Measurements from ENCODE around the gene ZNF507. TPM values are rescaled to one million over a fixed set of nuclear protein-coding genes. Genes with fewer than 3 reads are reported as not detected.

ZNF507 gene
- total RNA-seq, 6 experiments from 2014 or later = 7.1 to 10.9 (median 9.1) TPM

DNA sequence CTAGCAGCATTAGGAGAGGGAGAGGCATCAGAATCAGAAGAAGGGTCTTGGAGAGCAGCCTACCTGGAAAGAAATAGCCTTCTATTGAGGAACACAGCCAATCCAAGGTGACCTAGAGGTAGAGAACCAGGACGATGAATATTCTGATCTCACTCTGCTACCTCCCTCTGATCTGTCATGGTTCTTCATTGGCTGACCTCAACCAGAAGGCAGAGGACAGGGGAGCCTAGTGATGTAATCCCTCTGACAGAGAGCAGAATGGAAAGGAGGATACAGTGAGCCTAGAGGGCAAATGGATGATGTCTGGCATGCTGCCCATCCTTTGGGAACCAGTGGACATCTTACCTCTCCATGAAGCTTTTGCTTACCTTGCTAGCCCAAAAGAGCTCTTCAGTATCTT is 3.6 kb downstream of the ZNF507 start:
- intact Hi-C loops (cut with DNase I) = no loop called here
- H3K9me3 ChIP-seq = no peaks in the 10 kb centered on the region
- H3K36me3 ChIP-seq = peaks cover 0 to 10% (median 4%) of the 10 kb centered on the region in 4 donors
- H3K4me1 ChIP-seq = peaks cover 0 to 43% (median 14%) of the 10 kb centered on the region in 4 donors
- ATAC-seq (peak in 2 of 4 donors; percentile 43 to 47), DNase-seq (no peak)
- H3K27me3 ChIP-seq = no peaks in the 10 kb centered on the region
- 14% methylated on average over 1 of the region's 1 CpG for WGBS (ENCODE audit: insufficient coverage, low coverage, low lambda C conversion rate, missing lambda C conversion rate)
- TF ChIP-seq, protein P1, sequence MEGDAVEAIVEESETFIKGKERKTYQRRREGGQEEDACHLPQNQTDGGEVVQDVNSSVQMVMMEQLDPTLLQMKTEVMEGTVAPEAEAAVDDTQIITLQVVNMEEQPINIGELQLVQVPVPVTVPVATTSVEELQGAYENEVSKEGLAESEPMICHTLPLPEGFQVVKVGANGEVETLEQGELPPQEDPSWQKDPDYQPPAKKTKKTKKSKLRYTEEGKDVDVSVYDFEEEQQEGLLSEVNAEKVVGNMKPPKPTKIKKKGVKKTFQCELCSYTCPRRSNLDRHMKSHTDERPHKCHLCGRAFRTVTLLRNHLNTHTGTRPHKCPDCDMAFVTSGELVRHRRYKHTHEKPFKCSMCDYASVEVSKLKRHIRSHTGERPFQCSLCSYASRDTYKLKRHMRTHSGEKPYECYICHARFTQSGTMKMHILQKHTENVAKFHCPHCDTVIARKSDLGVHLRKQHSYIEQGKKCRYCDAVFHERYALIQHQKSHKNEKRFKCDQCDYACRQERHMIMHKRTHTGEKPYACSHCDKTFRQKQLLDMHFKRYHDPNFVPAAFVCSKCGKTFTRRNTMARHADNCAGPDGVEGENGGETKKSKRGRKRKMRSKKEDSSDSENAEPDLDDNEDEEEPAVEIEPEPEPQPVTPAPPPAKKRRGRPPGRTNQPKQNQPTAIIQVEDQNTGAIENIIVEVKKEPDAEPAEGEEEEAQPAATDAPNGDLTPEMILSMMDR (IDR thresholded peaks at IDR 0.05) = no peak
- TF ChIP-seq POLR2A (IDR thresholded peaks at IDR 0.05) = no peak
- H3K4me3 ChIP-seq = no peak overlapping the region
- H3K27ac ChIP-seq = peak overlapping the region in 1 of 3 donors; percentile 64

DNA sequence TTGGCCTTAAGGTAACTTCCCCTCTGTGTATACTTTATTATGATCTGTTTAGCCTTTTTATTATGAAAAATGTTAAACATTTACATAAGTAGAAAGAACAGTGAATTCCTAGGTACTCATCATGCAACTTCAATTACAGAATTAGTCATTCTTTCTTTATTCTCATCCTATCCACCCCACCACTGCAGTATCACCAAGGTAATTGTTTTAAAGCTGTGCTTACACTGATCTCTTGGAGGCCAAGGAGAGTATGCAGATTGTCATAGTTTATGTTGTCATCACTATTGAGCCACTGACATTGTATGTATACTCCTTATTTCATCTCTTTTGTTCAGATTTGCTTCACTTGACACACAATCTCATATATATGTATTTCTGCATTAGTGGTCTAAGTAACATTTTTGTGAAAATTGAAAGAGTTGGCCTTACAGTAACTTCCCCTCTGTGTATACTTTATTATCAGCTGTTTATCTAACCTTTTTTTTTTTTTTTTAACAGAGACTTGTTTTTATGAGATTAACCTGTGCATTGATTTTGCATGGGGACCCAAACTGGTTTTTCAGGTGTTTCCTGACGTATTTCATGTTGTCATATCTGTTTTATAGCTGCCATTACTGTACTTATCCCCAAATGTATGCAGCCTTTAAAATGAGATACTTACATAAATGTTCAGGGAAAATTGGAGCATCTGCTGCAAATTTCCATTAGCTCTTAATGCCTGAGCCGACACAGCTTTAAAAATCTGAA is 4.5 kb downstream of the ZNF507 start:
- Histone ChIP-seq H3K36me3 (peaks cover 0 to 18% (median 8%) of the 10 kb centered on the region in 4 donors), H3K9me3 (no peaks in the 10 kb centered on the region), H3K27ac (peak overlapping the region in 1 of 3 donors; percentile 64), H3K27me3 (no peaks in the 10 kb centered on the region), H3K4me3 (no peak overlapping the region), H3K4me1 (peaks cover 0 to 43% (median 14%) of the 10 kb centered on the region in 4 donors)
- TF ChIP-seq, protein P1 (IDR thresholded peaks at IDR 0.05) = no peak
- no peak for TF ChIP-seq POLR2A (IDR thresholded peaks at IDR 0.05)
- ATAC-seq (no peak), DNase-seq (no peak)
- intact Hi-C loops (cut with DNase I) = no loop called here
- 72% methylated on average over 2 of the region's 2 CpGs for WGBS (ENCODE audit: insufficient coverage, low coverage, low lambda C conversion rate, missing lambda C conversion rate)

DNA sequence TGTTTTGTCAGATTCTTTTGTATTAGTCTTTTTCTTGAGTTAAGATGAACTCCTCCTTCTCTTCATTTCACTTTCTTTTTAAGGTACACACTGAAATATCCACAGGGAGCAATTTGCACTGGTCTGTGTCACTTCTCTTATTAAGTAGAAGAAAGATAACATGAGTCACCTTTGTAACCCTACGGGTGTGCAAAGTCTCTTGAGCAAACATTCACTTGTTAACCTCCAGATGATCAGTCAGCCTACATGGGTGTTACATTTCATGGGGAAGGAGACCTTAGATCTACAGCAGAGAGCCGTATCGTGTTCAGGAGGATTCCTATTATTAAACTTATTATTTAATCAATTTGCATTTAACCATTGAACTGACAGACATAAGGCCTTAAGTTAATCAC is 5.1 kb downstream of the ZNF507 start:
- intact Hi-C loops (cut with DNase I) = no loop called here
- Histone ChIP-seq H3K36me3 (peaks cover 0 to 21% (median 8%) of the 10 kb centered on the region in 4 donors), H3K9me3 (no peaks in the 10 kb centered on the region), H3K27me3 (no peaks in the 10 kb centered on the region), H3K4me3 (no peak overlapping the region), H3K4me1 (peaks cover 0 to 43% (median 14%) of the 10 kb centered on the region in 4 donors), H3K27ac (peak overlapping the region in 1 of 3 donors; percentile 64)
- 27% methylated on average over 3 of the region's 3 CpGs for WGBS (ENCODE audit: insufficient coverage, low coverage, low lambda C conversion rate, missing lambda C conversion rate)
- ATAC-seq (peak; percentile 46 to 74 (median 50)), DNase-seq (no peak)
- no peak for TF ChIP-seq POLR2A (IDR thresholded peaks at IDR 0.05)
- TF ChIP-seq, protein P1 (IDR thresholded peaks at IDR 0.05) = no peak

DNA sequence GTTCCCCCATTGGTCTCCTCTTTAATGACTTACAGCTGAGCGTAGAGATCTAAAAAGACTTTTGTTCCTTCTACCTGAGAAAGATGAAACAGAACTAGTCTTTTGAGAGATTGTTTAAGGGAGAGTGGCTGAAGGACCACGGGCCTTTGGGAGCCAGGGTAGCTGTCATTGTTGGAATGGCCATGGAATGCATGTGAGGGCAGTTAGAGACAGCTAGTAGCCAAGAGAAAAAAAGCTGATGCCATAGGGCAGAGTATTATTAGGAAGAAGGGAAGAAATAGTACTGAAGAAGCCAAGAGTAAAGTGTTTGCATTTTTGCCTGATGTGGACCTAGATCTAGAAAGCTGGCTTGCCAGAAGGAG is 5.6 kb downstream of the ZNF507 start:
- intact Hi-C loops (cut with DNase I) = no loop called here
- H3K9me3 ChIP-seq = no peaks in the 10 kb centered on the region
- H3K4me1 ChIP-seq = peaks cover 0 to 43% (median 14%) of the 10 kb centered on the region in 4 donors
- no peak overlapping the region for H3K4me3 ChIP-seq
- peaks cover 0 to 21% (median 8%) of the 10 kb centered on the region in 4 donors for H3K36me3 ChIP-seq
- ATAC-seq (no peak), DNase-seq (no peak)
- TF ChIP-seq, protein P1 (IDR thresholded peaks at IDR 0.05) = no peak
- TF ChIP-seq POLR2A (IDR thresholded peaks at IDR 0.05) = no peak
- WGBS (ENCODE audit: insufficient coverage, low coverage, low lambda C conversion rate, missing lambda C conversion rate) = 57% methylated on average over 2 of the region's 2 CpGs
- peak overlapping the region in 1 of 3 donors; percentile 64 for H3K27ac ChIP-seq
- H3K27me3 ChIP-seq = no peaks in the 10 kb centered on the region

Data from right lobe of liver (tissue), 6 donors.